HG03442 (cell line): Measurements from ENCODE around the gene ZDHHC14.

Source experiments
- ATAC-seq: cut with Tn5 transposase; IDR thresholded peaks from one replicate; pipeline ENCODE4 v1.9.1; 2021; ENCODE audit warnings: mild to moderate bottlenecking, moderate library complexity; ENCODE audit not compliant: unreplicated experiment

The ZDHHC14 gene

GRCh38 chr6:157542414-157543160 is 161.6 kb downstream of the ZDHHC14 start:
- no peak for ATAC-seq

- no peak for ATAC-seq
Measured at GRCh38 chr6:157546321-157546720, 165.3 kb downstream of the ZDHHC14 start.

GRCh38 chr6:157547112-157547511 is 166.1 kb downstream of the ZDHHC14 start:
- no peak for ATAC-seq

GRCh38 chr6:157548635-157549467 is 167.9 kb downstream of the ZDHHC14 start:
- no peak for ATAC-seq

GRCh38 chr6:157549468-157549745 is 168.4 kb downstream of the ZDHHC14 start:
- ATAC-seq: no peak

GRCh38 chr6:157550114-157550989 is 169.4 kb downstream of the ZDHHC14 start:
- ATAC-seq: peak; percentile 57

GRCh38 chr6:157551041-157551832 is 170.2 kb downstream of the ZDHHC14 start:
- no peak for ATAC-seq

- ATAC-seq: no peak
Measured at GRCh38 chr6:157552081-157552747, 171.2 kb downstream of the ZDHHC14 start.

GRCh38 chr6:157552820-157553485 is 172.0 kb downstream of the ZDHHC14 start:
- no peak for ATAC-seq

GRCh38 chr6:157554747-157555146 is 173.8 kb downstream of the ZDHHC14 start:
- ATAC-seq: no peak

- ATAC-seq: no peak
Measured at GRCh38 chr6:157555455-157556143, 174.6 kb downstream of the ZDHHC14 start.

GRCh38 chr6:157556144-157556645 is 175.2 kb downstream of the ZDHHC14 start:
- no peak for ATAC-seq

- no peak for ATAC-seq
Measured at GRCh38 chr6:157556671-157557430, 175.9 kb downstream of the ZDHHC14 start.

GRCh38 chr6:157557559-157557958 is 176.6 kb downstream of the ZDHHC14 start:
- peak; percentile 51 for ATAC-seq

- ATAC-seq: no peak
Measured at GRCh38 chr6:157558049-157558448, 177.1 kb downstream of the ZDHHC14 start.

GRCh38 chr6:157558487-157559200 is 177.7 kb downstream of the ZDHHC14 start:
- no peak for ATAC-seq

GRCh38 chr6:157559201-157559756 is 178.3 kb downstream of the ZDHHC14 start:
- ATAC-seq: no peak
